Nephron progenitor cell (in vitro differentiated cells): ENCODE data around the gene VPS45.
A peak's percentile ranks its signal among the peaks of the same experiment; 100 is the strongest.

Experiments used
- DNase-seq: peaks from one replicate; pipeline ENCODE4 v3.0.0; 2021
- H3K27ac Mint-ChIP-seq: 2 replicates; pipeline ENCODE4 v1.8.0; 2021; ENCODE audit warnings: mild to moderate bottlenecking, moderate library complexity, mixed read lengths
- H3K27me3 Mint-ChIP-seq: 2 replicates; pipeline ENCODE4 v1.8.0; 2021; ENCODE audit warnings: mild to moderate bottlenecking, low read depth, mixed read lengths; ENCODE audit not compliant: poor library complexity
- H3K36me3 Mint-ChIP-seq: 2 replicates; pipeline ENCODE4 v1.8.0; 2021; ENCODE audit warnings: low read depth, mixed read lengths
- H3K4me1 Mint-ChIP-seq: 2 replicates; pipeline ENCODE4 v1.8.0; 2021; ENCODE audit warnings: mixed read lengths
- H3K4me3 Mint-ChIP-seq: 2 replicates; pipeline ENCODE4 v1.8.0; 2021; ENCODE audit warnings: mild to moderate bottlenecking, moderate library complexity, mixed read lengths
- H3K9me3 Mint-ChIP-seq: 2 replicates; pipeline ENCODE4 v1.8.0; 2021; ENCODE audit warnings: mild to moderate bottlenecking, moderate library complexity, mixed read lengths
- CTCF ChIP-seq: fragments of 200-600 bp; sonication (generic); IDR thresholded peaks from 2 replicates; pipeline ENCODE4 v1.5.0; 2021; ENCODE audit warnings: antibody characterized with exemption

The VPS45 gene

GRCh38 chr1:150056407-150056806, 11.2 kb upstream of the VPS45 start:
- Mint-ChIP-seq H3K4me3 (no peak overlapping the region), H3K36me3 (no peaks in the 10 kb centered on the region), H3K4me1 (no peaks in the 10 kb centered on the region), H3K27ac (no peak overlapping the region), H3K9me3 (no peaks in the 10 kb centered on the region), H3K27me3 (peaks cover 5% of the 10 kb centered on the region)
- no peak for TF ChIP-seq CTCF
- no peak for DNase-seq

- H3K27me3 Mint-ChIP-seq = no peaks in the 10 kb centered on the region
- no peak overlapping the region for H3K27ac Mint-ChIP-seq
- no peak for DNase-seq
- no peaks in the 10 kb centered on the region for H3K4me1 Mint-ChIP-seq
- H3K9me3 Mint-ChIP-seq = no peaks in the 10 kb centered on the region
- H3K36me3 Mint-ChIP-seq = peaks cover 4% of the 10 kb centered on the region
- TF ChIP-seq CTCF = no peak
- no peak overlapping the region for H3K4me3 Mint-ChIP-seq
Observed at GRCh38 chr1:150060260-150060659, 7.3 kb upstream of the VPS45 start.

GRCh38 chr1:150061632-150062101, 5.9 kb upstream of the VPS45 start:
- Mint-ChIP-seq H3K4me1 (peaks cover 12% of the 10 kb centered on the region), H3K36me3 (peaks cover 4% of the 10 kb centered on the region), H3K9me3 (no peaks in the 10 kb centered on the region)

GRCh38 chr1:150062113-150062512, 5.5 kb upstream of the VPS45 start:
- Mint-ChIP-seq H3K4me1 (peaks cover 16% of the 10 kb centered on the region), H3K4me3 (no peak overlapping the region), H3K27me3 (no peaks in the 10 kb centered on the region), H3K9me3 (no peaks in the 10 kb centered on the region), H3K36me3 (peaks cover 4% of the 10 kb centered on the region), H3K27ac (no peak overlapping the region)
- no peak for DNase-seq
- TF ChIP-seq CTCF = no peak

More at GRCh38 chr1:150061632-150062101, 5.9 kb upstream of the VPS45 start:
- Mint-ChIP-seq H3K4me3 (no peak overlapping the region), H3K27me3 (no peaks in the 10 kb centered on the region), H3K27ac (no peak overlapping the region)
- TF ChIP-seq CTCF = no peak
- DNase-seq = no peak

- peak overlapping the region; percentile 96 for H3K4me3 Mint-ChIP-seq
- H3K4me1 Mint-ChIP-seq = peaks cover 42% of the 10 kb centered on the region
- H3K9me3 Mint-ChIP-seq = no peaks in the 10 kb centered on the region
- no peak overlapping the region for H3K27ac Mint-ChIP-seq
- peaks cover 17% of the 10 kb centered on the region for H3K36me3 Mint-ChIP-seq
- DNase-seq = no peak
- no peaks in the 10 kb centered on the region for H3K27me3 Mint-ChIP-seq
- TF ChIP-seq CTCF = no peak
Observed at GRCh38 chr1:150065184-150065871, 2.2 kb upstream of the VPS45 start.

GRCh38 chr1:150066328-150066727, 1.2 kb upstream of the VPS45 start:
- TF ChIP-seq CTCF = no peak
- H3K9me3 Mint-ChIP-seq = no peaks in the 10 kb centered on the region
- H3K4me3 Mint-ChIP-seq = peak overlapping the region; percentile 96
- no peaks in the 10 kb centered on the region for H3K27me3 Mint-ChIP-seq
- peaks cover 20% of the 10 kb centered on the region for H3K36me3 Mint-ChIP-seq
- peaks cover 42% of the 10 kb centered on the region for H3K4me1 Mint-ChIP-seq
- peak overlapping the region; percentile 99 for H3K27ac Mint-ChIP-seq
- no peak for DNase-seq
